Measurements from ENCODE around the gene REV1.

The REV1 gene

DNA sequence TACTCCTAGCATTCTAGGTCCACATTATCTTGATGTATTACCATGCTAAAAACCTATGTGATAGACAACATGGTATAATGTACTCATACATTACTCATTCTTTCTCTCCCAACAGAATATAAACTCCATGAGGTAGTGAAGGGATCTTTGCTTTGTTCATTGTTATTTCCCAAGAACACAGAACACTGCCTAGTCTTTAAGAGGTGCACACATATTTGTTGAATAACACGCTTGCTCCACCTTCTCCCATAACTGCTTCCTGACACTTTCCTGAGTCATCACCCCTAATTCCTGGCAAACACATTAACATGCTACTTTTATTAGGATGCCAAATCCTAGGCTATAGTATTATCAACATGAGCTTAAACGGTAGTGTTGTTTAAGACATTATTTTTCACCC lies 41.3 kb downstream of the REV1 start:
- no peak for DNase-seq (ENCODE audit: low spot score)

- no peak for DNase-seq (ENCODE audit: low spot score)
These were observed 44.8 kb downstream of the REV1 start for GRCh38 chr2:99445065-99445464.

GRCh38 chr2:99444222-99444621 lies 45.6 kb downstream of the REV1 start:
- DNase-seq (ENCODE audit: low spot score): no peak

GRCh38 chr2:99442837-99443236 lies 47.0 kb downstream of the REV1 start:
- no peak for DNase-seq (ENCODE audit: low spot score)

GRCh38 chr2:99439971-99440505 lies 49.8 kb downstream of the REV1 start:
- DNase-seq (ENCODE audit: low spot score): no peak

GRCh38 chr2:99436874-99437273 lies 52.9 kb downstream of the REV1 start:
- DNase-seq (ENCODE audit: low spot score): no peak

- DNase-seq (ENCODE audit: low spot score): no peak
These were observed 56.5 kb downstream of the REV1 start for GRCh38 chr2:99433340-99433739.

DNA sequence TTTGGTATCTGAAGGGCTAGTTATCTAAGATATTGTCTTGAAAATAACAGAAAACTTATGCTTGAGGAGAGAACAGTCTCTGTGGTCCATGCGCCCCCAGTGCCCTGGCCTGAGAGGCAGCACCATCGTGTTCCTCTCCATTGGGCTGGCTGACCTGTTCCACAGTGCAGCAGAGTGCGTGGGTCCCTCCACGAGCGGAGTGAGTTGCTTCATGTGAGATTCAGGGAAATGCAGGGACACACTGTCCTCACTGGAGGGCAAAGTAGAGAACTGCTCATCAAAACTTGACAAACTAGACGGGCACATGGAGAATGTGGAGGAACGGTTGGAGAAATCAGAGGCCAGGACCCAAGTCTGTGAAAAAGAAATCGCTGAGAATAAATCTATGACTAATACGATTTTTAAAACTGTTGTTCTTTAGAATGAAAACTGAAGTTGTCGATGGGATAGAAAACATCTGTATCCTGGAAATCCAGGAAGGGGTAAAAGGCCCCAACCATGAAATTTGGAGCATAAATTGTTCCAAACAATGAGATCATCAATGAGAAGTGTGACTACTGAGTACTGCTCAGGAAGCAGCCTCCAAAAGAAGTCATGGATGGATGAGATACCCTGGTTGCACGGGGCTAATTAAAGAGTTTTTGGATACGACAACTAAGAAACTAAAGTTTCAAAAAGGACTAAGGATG lies 58.1 kb downstream of the REV1 start:
- DNase-seq (ENCODE audit: low spot score): no peak

DNA sequence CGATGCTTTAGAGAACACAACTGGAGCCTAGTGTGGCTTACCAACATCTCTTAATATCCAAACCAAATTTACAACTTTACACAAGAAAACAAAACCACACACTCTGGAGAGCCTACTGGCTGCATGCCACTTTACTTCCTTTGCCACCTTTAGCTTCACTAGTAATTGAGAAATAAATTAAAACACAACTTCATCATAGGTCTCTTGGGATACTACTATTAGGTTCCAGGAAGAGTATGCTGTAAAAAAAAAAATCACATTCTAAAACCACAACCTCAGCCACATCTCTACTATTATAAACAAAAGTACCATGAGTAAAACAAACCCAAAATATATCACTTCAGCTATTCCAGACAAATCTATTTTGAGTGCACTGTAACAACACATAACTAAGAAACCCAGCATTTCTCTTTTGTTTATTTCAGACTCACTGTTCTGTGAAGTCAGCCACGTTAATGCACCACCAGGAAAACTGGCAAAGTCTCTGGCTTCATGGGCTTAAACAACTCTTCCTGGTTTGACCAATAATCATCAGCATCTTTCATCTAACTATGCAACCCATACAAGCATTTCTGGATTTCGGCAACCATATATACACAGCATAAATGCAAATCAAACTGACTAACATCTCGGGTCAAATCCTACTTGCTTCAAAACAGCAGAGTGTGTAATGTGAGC lies 59.1 kb downstream of the REV1 start:
- DNase-seq (ENCODE audit: low spot score): no peak

DNA sequence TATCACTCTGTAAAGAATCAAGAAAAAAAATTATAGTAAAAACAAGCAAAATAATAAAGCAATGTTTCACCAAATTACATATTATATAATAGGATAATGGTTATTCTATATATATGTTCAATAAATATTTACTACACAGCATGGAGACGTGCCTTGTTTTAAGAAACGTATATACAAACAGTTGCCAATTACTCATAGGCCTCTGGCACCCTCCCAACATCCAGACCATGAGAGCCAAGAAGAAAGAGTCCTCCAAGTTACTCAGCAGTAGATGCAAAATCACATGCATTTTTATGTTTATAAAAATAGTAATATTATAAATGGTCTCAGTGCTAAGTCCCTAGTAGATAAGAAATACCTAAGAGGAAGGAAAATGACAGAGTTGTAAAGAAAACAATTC lies 64.8 kb downstream of the REV1 start:
- DNase-seq (ENCODE audit: low spot score): no peak

GRCh38 chr2:99424371-99424770 lies 65.4 kb downstream of the REV1 start:
- no peak for DNase-seq (ENCODE audit: low spot score)

DNA sequence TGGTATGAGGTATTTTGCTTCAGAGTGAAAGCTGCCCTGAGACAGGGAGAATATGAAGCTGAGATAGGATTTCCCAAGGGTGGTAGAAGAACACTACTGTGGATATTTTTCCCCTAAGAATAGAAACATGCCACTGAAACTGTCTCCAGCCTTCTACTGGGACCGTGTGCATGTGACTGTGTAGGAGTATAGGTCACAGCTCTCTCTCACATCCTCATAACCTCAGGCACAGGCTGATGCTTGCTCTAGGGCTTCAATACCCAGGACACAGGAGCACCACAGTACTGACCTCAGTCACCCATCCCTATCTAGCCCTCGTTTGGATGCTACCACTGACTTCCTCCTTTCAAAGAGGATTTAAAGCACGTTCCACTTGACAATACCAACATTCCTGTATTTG lies 67.2 kb downstream of the REV1 start:
- no peak for DNase-seq (ENCODE audit: low spot score)

GRCh38 chr2:99421469-99421868 lies 68.3 kb downstream of the REV1 start:
- no peak for DNase-seq (ENCODE audit: low spot score)

GRCh38 chr2:99420751-99421299 lies 69.0 kb downstream of the REV1 start:
- DNase-seq (ENCODE audit: low spot score): no peak

GRCh38 chr2:99420031-99420430 lies 69.8 kb downstream of the REV1 start:
- DNase-seq (ENCODE audit: low spot score): no peak

DNA sequence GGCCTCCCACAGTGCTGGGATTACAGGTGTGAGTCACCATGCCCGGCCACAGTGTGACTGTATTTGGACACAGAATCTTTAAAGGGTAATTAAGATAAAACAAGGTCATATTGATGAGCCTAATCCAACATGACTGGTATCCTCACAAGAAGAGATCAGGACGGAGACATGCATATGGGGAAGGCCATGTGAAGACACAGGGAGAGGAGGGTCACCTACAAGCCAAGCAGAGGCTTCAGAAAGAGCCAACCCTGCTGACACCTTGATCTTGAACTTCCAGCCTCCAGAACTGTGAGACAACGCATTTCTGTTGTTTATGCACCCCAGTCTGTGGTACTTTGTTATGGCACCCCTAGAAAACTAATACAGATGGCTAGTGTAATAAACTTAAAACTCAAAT lies 72.4 kb downstream of the REV1 start:
- DNase-seq (ENCODE audit: low spot score): no peak

- no peak for DNase-seq (ENCODE audit: low spot score)
These were observed 75.3 kb downstream of the REV1 start for GRCh38 chr2:99414566-99414965.

DNA sequence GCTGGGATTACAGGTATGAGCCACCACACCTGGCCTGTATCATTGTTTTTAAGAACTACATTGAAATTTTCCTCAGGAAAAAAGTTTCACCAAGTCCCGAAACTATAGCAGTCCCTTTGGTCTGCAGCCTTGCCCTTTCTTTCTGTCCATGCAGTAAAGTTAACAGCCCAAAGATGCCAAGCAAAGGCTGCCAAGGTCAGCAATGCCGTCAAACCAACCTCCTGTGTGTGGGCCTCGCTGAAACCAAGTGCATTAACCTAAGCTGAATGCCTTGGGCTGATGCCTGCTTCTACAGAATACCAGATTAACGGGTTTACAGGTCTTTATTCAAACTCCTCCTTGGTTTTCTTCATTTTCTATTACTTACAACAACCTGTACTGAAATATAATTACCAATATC lies 79.5 kb downstream of the REV1 start:
- no peak for DNase-seq (ENCODE audit: low spot score)

DNA sequence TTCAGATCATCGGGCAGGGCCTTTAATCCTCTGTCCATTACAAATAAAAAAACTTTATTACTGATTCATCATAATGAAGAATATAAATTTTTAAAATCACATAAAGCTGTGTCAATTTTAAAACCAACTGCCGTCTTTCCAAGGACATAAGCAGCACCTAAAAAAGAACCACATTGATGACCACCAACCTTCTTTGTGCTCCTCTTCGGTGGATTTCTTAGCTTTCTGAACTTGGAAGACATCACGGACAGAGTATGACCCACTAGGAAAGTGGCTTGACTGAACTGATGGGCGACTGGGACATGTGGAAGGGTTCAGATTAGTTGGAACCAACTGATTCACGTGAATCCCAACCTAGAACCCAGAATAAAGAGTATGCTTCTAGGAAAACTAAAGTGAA lies 83.7 kb downstream of the REV1 start:
- no peak for DNase-seq (ENCODE audit: low spot score)

DNA sequence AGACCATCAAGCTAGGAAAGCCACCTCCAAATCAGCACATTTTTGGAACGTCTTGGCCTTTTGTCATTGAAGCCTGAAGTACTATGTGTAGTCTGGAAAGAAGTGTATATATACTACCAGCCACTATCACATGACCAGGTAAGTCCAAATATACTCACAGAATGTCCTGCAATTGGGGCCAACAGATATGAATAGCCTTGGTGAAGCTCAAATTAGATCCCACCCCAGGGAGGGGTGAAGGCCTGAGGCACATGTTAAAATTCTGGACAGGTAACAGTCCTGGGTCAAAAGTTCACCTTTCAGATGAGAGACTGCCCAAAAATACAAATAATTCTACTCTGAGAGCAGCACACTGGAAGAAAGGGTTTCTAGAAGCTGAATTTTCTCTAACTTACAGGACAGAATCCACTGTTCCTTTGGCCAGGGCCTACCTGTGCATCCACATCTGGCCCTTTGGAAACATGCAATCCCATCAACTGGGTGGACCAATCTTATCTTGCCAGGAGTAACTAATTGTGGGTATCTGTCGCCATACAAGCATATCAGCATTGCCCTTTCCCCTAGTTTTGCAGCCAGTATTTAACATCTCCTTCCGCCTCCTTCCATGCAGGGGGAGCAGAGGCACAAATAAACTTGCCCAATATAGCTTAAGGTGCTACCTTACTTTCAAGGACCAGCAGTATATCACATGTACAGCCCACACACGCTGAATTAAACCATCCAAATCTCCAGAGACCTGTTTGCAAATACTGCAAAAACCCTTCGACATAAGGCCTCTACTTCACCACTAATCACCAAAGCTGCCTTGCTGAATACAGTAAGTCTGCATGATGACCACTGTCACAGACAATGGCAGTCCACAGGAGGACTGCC lies 84.8 kb downstream of the REV1 start:
- DNase-seq (ENCODE audit: low spot score): no peak

DNA sequence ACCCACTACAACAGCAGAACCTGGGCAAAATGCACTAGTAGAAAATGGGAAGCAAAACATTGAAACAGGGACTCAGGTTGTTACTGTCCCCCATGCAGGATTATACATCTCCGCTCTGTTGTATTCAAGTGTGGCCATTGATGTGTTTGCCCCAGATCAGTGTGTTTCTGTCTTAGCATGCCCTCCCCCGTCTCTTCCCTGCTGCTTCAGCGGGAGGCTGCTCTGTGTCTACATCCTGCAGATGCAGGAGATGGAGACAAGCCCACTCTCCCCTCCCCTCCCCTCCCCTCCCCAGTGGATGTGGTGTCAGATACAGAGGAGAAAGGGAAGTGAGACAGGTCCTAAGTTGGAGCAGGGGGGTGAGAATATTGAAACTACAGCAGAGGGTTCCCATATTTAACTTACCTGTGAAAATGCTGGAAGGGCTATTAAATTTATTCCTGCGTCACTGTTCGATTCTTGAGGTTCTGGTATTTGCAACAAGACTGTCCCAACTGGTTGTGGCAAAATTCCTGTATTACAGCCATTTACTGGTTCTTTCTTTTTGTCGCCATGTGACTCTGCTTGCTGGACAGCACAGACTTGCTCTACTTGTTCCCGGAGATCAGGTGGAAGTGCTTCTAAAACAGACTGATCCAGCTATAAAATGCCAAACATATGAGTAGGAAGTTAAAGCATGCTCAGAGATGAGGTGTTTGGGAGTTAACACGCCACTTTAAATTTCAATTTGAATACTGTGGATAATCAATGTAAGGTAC lies 85.6 kb downstream of the REV1 start:
- no peak for DNase-seq (ENCODE audit: low spot score)

GRCh38 chr2:99403524-99403923 lies 86.3 kb downstream of the REV1 start:
- no peak for DNase-seq (ENCODE audit: low spot score)
